ENCODE results near the gene TAF1A. TPM values are rescaled to one million over a fixed set of nuclear protein-coding genes. Genes with fewer than 3 reads are reported as not detected.

Gene TAF1A
- total RNA-seq, 1 experiment from 2014 or later = 15.7 TPM

DNA sequence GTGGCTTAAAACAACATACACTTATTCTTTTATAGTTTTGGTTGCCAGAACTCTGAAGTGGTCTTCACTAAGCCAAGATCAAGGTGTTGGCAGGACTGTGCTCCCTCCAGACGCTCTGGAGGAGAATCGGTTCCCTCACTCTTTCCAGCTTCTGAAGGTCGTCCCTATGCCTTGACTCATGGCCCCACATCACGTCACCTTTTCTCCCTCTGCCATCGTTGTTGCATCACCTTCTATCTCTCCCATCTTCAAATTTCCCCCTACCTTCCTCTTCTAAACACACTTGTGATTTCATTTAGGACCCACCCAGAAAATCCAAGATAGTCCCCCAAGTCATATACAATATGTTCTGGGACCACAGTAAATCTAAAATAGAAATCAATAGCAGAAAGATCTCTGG, 54.3 kb downstream of the TAF1A start:
- no peak for DNase-seq (ENCODE audit: low read depth)

DNA sequence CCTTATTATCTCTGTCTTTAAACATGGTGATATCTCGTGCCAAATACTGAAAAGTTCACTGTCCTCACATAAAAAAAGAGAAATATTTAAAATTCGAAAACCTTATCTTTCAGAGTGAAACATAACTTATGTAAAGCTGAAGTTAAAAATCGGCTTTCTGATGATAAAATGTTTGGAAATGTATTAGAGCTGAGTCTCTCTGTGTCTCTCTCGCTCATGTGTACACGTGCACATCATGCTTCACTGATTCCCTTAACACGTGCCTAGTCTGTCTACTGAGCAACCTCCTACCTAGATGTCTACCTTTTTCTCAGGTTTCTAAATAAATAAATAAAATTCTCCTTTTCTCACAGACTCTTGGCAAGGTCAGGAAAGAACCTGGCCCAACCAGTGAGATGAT, 58.9 kb downstream of the TAF1A start:
- no peak for DNase-seq (ENCODE audit: low read depth)

DNA sequence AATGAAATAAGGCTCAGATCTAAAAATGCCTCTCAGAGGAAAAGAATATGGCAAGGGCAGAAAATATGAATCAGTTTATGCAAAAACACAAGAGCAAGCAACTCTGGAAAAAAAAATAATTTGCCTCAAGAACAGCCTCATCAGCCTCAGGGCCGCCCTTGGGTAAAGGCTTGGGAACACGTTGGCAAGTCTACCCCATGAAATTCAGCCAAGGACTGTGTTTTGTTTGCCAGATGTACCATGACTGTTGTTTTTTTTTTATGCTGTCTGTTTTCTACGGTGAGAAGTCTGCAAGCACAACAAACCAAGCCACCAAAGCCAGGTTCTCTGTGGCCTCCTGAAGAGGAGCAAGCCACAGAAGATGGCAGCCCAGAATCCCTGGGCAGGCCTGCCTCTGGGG, 59.8 kb downstream of the TAF1A start:
- DNase-seq (ENCODE audit: low read depth) = no peak

DNA sequence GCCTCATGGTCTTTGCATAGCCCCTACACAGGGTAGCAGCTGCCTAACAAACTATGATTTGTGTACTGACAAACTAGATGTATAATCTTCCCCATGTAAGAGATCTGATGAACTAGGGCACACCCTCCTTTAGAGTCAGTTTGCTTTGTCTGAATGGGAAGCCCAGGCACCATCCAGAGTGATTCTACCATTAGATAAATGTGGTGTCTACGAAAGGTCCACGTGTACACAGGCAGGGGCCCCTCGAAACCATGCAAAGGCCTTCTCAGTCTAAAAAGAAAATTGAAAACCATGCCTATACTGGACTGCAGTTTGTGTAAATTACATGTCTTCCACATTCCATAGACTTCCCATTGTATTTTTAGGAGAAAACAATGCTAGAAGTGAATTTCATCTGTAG, 60.6 kb downstream of the TAF1A start:
- no peak for DNase-seq (ENCODE audit: low read depth)

DNA sequence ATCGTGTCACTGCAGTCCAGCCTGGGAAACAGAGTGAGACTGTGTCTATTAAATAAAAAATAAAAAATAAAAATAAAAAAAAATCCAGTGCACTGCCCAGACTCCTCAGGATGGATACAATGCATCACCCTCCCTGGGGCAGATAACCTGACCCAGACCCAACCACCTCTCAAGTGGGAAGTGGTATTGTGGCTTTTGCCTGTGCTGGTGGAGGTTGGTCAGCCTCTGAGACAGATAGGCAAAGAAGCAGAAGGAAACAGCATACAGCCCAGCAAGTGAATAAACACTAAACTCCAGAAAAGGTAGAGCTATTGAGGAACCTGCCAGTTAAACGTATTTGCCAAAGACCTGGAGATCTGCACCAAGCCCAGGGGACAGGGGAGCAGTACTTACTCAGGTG, 63.8 kb downstream of the TAF1A start:
- DNase-seq (ENCODE audit: low read depth) = no peak

DNA sequence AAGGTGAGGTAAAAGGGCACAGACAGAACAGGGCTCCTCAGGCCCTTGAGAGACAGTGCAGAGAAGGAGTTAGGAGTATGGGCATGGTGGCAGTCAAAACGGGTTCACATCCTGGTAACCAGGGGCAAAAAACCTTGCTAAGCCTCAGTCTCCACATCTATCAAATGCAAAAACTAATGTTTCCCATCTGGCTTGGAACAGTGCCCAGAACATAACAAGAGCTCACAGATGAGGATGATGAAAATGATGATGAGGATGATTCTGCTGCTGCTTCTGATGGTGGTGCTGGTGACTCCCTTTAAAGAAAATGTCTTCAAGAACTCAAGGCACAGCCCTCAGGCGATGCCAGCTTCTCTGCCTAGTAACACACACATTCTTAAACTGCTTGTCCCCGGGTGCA, 65.9 kb downstream of the TAF1A start:
- DNase-seq (ENCODE audit: low read depth) = no peak

DNA sequence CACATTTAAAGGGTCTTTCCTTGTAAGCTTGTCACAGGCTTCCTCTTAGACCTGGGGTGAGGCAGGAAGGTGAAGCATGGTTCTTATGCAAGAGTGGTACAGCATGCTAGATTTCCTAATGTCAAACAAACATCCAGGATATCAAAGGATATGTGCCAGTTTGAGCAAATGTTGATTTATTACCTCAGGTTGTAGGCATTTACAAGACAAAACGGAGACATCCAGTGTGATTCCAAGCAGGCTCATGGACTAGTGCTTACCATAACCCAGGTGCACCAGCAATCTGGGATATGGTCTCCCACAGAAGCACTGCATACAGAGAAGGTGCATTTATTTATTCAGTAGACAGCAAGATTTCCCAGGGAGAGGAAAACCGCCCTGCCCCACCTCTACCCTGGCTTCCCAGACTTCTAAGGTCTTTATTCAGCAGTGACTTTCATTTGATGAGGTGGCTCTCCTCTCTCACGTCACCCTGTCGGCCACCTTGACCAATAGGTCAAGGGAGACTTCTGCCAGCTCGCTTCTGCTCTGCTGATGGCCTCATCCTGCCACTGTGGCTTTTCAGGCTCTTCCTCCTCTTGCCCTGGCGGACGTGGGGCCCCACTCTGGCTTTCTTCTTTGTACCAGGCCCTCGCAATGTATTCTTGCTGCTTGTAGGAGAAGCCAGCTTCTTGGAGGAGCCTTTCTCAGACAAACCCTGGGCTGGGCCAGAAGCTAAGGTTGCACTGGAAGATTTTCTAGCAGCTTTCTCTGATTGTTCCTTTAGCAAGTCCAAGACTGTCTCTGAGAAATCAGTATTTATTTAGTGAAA, 67.4 kb downstream of the TAF1A start:
- no peak for DNase-seq (ENCODE audit: low read depth)

DNA sequence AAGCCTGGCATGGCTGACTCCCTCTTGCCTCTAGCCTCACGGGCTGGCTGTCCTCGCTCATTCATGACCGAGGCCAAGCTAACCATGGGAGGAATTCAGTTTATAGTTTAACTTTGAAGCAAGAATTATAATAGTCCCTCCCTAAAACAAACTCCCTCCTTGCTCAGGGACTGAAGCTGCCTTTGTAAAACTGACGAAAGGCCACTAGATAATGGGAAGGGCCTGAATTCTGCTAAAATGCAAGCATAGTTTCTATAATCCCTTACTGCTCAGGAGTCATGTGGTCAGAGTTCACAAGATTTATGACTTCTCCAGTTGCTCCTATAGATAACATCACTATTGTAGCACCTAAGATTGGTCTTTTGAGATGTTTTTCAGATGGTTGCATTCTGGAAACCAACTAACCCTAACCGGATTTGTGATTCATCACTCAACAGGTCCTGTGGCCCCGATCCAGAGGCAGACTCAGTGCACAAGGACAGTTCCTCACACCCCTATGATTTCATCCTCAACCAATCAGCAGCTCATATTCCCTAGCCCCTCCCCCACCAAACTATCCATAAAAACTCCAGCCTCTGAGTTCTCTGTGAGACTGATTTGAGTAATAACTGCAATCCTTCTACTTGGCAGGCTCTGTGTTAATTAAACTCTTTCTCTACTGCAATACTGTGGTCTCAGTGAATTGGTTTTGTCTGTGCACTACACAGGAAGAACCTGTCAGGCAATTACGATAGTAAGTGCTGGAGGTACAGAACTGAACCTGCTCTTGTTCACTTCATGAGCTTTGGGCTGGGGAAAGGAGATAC, 68.2 kb downstream of the TAF1A start:
- peak; percentile 90 for DNase-seq (ENCODE audit: low read depth)

Other genes starting within 250 kb of the TAF1A start
- gene HHIPL2, start 41.8 kb downstream of the TAF1A start, total RNA-seq (2014; rRNA removed) = 1.4 and 1.9 TPM in 2 replicates
- 26.2 and 37.1 TPM in 2 replicates for gene MIA3, start 28.2 kb upstream of the TAF1A start, total RNA-seq (2014; rRNA removed)
- 49.2 and 65.3 TPM in 2 replicates for gene AIDA, start 122.6 kb upstream of the TAF1A start, total RNA-seq (2014; rRNA removed)
- gene BROX, start 122.6 kb upstream of the TAF1A start, total RNA-seq (2014; rRNA removed) = 64.4 and 78.9 TPM in 2 replicates
- not detected in 2 replicates for gene FAM177B, start 147.3 kb upstream of the TAF1A start, total RNA-seq (2014; rRNA removed)
- gene DISP1, start 225.1 kb upstream of the TAF1A start, total RNA-seq (2014; rRNA removed) = 2.9 and 4.0 TPM in 2 replicates

Measured in LHCN-M2 (cell line).